Pancreas (tissue), 10 donors: Measurements from ENCODE around the gene GAREM2. TPM values are rescaled to one million over a fixed set of nuclear protein-coding genes. Genes with fewer than 3 reads are reported as not detected.
"Not testable (repeated sequence)": the region's sequence is repeated elsewhere in the genome, so short reads cannot be mapped to it uniquely, and the experiment has no call there.

ENCODE experiments used
- ATAC-seq, 4 donors: fragments of 200-7000 bp; cut with Tn5 transposase; one replicate each; pipeline versions ENCODE4 v1.8.0 to v1.9.1; 2020; ENCODE audit warnings: mild to moderate bottlenecking in 4 of 4, moderate library complexity in 4 of 4
- DNase-seq, 6 donors: peaks; one replicate each; pipeline ENCODE4 v3.0.0-alpha.2; 2020
- FAIRE-seq: peaks from 2 replicates; lab custom pipeline; 2012; peaks lifted over from hg19 to GRCh38; lab: Jason Lieb, UNC
- H3K27ac ChIP-seq, 4 donors: fragments of 200-600 bp; sonication (generic); 1 replicate in 3 of 4; 2 replicates in 1 of 4; pipeline versions ENCODE4 v1.5.0 to v1.8.0; 2020
- H3K27me3 ChIP-seq, 4 donors: fragments of 200-600 bp; one replicate each; pipeline ENCODE4 v1.8.0; 2021
- H3K36me3 ChIP-seq, 3 donors: fragments of 200-600 bp; sonication (generic) in 1 of 3; one replicate each; pipeline versions ENCODE4 v1.5.0 to v1.8.0; 2020 to 2021
- H3K4me1 ChIP-seq, 3 donors: fragments of 200-600 bp; one replicate each; pipeline ENCODE4 v1.8.0; 2021
- H3K4me3 ChIP-seq, 4 donors: fragments of 200-600 bp; sonication (generic) in 2 of 4; one replicate each; pipeline versions ENCODE4 v1.5.0 to v1.8.0; 2020 to 2021
- H3K9me3 ChIP-seq, 4 donors: fragments of 200-600 bp; one replicate each; pipeline ENCODE4 v1.8.0; 2021
- WGBS, 2 donors: extraction: QIAGEN DNeasy Blood & Tissue Kit; methylation state at CpG; one replicate each; pipeline ENCODE4 v1.1.7; 2013; 5-methylcytosine and 5-hydroxymethylcytosine counted together
- intact Hi-C, 3 donors: fragments of 100-400 bp; cut with DNase I; formaldehyde crosslinking; loops; one replicate each; pipeline versions ENCODE4 v1.11.1 to v1.14.2; 2022
- polyA plus RNA-seq, 2 donors: library from polyadenylated mRNA; stranded (reverse); fragments of 200-250 nt; gene quantifications; one replicate each; pipeline ENCODE4 v1.2.3, GENCODE V29; 2013
- total RNA-seq, 6 donors: library from RNA; stranded (reverse); fragmentation: NEBNext Ultra II Directional in 4 of 6; extraction: Animal tissue kit (Norgen Biotek cat#: 25700) in 4 of 6; gene quantifications; one replicate each; pipeline versions ENCODE4 v1.2.1 to v1.2.4, GENCODE V29; 2021 to 2023
- TF ChIP-seq, protein P1 (sequence below), 4 donors: fragments of 200-600 bp; sonication (generic) in 3 of 4; IDR thresholded peaks; one replicate each; pipeline versions ENCODE4 v1.5.0 to v1.8.0; 2021; ENCODE audit warnings: antibody characterized with exemption in 4 of 4
- donor health status: healthy with polysubstance abuse.
- donor health status: DM: no; HTN: no; CAD: no; lungs with moderate emphysema.
- donor health status: DM: no; HTN: no; CAD: no.
- donor health status: control.
- donor health status: control.
- donor health status: Bipolar disorder and iron deficiency.
- donor health status: DM: yes; HTN: yes; CAD: no.
- donor health status: DM: no; HTN: no; CAD: no.
- donor health status: DM: no; HTN: no; CAD: no.
- donor health status: DM: yes; HTN: yes; CAD: no.

The GAREM2 gene
- total and polyA plus RNA-seq, 8 donors, result 1.1 to 4.0 (median 2.1) TPM

GRCh38 chr2:26162963-26163362 is 9.9 kb upstream of the GAREM2 start:
- Histone ChIP-seq H3K27ac (no peak overlapping the region), H3K36me3 (no peaks in the 10 kb centered on the region), H3K27me3 (no peaks in the 10 kb centered on the region), H3K4me1 (no peaks in the 10 kb centered on the region), H3K9me3 (no peaks in the 10 kb centered on the region), H3K4me3 (no peak overlapping the region)
- 88% methylated on average over 10 of the region's 10 CpGs for WGBS, 2 donors
- FAIRE-seq (no peak), DNase-seq (no peak), ATAC-seq (no peak)
- intact Hi-C loops, result no loop called here
- TF ChIP-seq, protein P1, sequence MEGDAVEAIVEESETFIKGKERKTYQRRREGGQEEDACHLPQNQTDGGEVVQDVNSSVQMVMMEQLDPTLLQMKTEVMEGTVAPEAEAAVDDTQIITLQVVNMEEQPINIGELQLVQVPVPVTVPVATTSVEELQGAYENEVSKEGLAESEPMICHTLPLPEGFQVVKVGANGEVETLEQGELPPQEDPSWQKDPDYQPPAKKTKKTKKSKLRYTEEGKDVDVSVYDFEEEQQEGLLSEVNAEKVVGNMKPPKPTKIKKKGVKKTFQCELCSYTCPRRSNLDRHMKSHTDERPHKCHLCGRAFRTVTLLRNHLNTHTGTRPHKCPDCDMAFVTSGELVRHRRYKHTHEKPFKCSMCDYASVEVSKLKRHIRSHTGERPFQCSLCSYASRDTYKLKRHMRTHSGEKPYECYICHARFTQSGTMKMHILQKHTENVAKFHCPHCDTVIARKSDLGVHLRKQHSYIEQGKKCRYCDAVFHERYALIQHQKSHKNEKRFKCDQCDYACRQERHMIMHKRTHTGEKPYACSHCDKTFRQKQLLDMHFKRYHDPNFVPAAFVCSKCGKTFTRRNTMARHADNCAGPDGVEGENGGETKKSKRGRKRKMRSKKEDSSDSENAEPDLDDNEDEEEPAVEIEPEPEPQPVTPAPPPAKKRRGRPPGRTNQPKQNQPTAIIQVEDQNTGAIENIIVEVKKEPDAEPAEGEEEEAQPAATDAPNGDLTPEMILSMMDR (IDR thresholded peaks at IDR 0.05), result no peak

DNA sequence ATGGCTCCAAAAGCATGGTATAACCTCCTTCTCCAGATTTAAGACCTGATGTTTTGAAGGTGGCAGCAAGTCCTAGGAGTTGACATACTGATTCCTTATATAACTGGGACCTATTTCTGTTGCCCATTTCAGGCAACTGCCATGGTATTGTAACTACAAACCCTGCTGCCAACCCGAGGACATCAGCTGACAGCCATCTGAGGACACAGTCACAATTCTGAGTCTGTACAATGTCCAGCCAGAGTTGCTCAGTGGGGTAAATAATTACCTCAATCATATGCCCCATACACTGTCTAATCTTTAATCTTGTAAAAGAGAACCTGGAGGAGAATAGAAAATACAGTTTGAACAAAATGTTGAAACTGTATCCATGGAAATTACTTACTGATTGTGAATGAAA is 8.7 kb upstream of the GAREM2 start:
- no peaks in the 10 kb centered on the region for H3K9me3 ChIP-seq
- intact Hi-C loops, result no loop called here
- H3K27ac ChIP-seq, result no peak overlapping the region
- DNase-seq (no peak), ATAC-seq (no peak), FAIRE-seq (no peak)
- WGBS, 2 donors, result 19 to 27% methylated on average over 1 of the region's 1 CpG
- TF ChIP-seq, protein P1 (IDR thresholded peaks at IDR 0.05), result no peak
- no peak overlapping the region for H3K4me3 ChIP-seq
- no peaks in the 10 kb centered on the region for H3K36me3 ChIP-seq
- no peaks in the 10 kb centered on the region for H3K27me3 ChIP-seq
- H3K4me1 ChIP-seq, result no peaks in the 10 kb centered on the region

DNA sequence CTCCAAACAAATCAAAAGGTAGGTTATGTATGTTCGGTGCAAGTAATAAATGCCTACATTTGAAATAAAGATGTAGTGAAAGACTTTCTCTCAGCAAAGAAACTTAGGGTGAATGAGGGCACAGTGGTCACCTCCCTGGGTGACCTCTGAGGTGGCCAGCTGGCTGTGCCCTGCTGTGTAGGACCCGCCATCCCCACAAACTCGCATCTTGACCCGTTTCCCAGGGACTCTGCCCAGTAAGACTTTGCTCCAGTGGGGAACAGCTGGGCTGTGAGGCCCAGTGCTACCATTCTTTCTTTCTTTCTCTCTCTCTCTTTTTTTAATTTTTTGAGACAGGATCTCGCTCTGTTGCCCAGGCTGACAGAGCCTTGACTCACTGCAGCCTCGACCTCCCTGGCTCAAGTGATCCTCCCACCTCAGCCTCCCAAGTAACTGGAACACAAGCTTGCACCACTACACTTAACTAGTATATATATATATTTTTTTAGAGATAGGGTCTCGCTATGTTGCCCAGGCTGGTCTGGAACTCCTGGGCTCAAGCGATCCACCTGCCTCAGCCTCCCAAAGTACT is 8.2 kb upstream of the GAREM2 start:
- DNase-seq (no peak), FAIRE-seq (no peak), ATAC-seq (no peak)
- H3K36me3 ChIP-seq, result no peaks in the 10 kb centered on the region
- intact Hi-C loops, result no loop called here
- 84% methylated on average over 8 of the region's 8 CpGs for WGBS, 2 donors
- no peaks in the 10 kb centered on the region for H3K9me3 ChIP-seq
- no peak overlapping the region for H3K27ac ChIP-seq
- H3K4me1 ChIP-seq, result no peaks in the 10 kb centered on the region
- no peak overlapping the region for H3K4me3 ChIP-seq
- no peaks in the 10 kb centered on the region for H3K27me3 ChIP-seq
- TF ChIP-seq, protein P1 (IDR thresholded peaks at IDR 0.05), result no peak

DNA sequence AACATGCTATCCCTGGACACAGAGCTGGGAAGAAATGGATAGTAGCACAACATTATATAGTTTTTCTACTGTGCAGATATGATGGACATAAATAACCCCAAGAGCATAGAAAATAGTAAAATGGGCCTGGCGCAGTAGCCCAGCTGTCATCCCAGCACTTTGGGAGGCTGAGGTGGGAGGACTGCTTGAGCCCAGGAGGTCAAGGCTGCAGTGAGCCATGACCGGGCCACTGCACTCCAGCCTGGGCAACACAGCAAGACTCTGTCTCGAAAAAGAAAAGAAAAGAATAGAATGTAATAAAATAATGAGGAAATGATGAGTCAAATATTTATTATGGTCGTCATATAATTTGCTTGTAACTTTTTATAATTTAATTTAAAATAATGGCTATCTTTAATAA is 7.5 kb upstream of the GAREM2 start:
- Histone ChIP-seq H3K36me3 (no peaks in the 10 kb centered on the region), H3K4me3 (no peak overlapping the region), H3K9me3 (no peaks in the 10 kb centered on the region), H3K27ac (no peak overlapping the region), H3K27me3 (no peaks in the 10 kb centered on the region), H3K4me1 (no peaks in the 10 kb centered on the region)
- no peak for DNase-seq
- ATAC-seq, result no peak
- TF ChIP-seq, protein P1 (IDR thresholded peaks at IDR 0.05), result no peak
- WGBS, 2 donors, result 83 to 93% methylated on average over 4 of the region's 4 CpGs
- intact Hi-C loops, result no loop called here
- FAIRE-seq, result no peak

GRCh38 chr2:26166541-26166940 is 6.3 kb upstream of the GAREM2 start:
- intact Hi-C loops, H3K9me3 ChIP-seq, DNase-seq, H3K4me1 ChIP-seq, FAIRE-seq, H3K36me3 ChIP-seq, H3K4me3 ChIP-seq, ATAC-seq, H3K27ac ChIP-seq, H3K27me3 ChIP-seq: not testable (repeated sequence)
- 91% methylated on average over 6 of the region's 6 CpGs for WGBS, 2 donors
